RWPE1 (cell line): ENCODE measurements around the gene WEE1.

Experiments
- CTCF ChIA-PET: fragments of 350-600 bp; sonication (Branson Sonifier 250); formaldehyde crosslinking; extraction: SDS; loops from one replicate; lab custom pipeline; 2021; lab: Yijun Ruan, JAX
- POLR2A ChIA-PET: fragments of 400-600 bp; formaldehyde crosslinking; extraction: SDS; loops from one replicate; lab custom pipeline; 2020; ENCODE audit warnings: antibody characterized with exemption; ENCODE audit not compliant: low non-redundant PET; lab: Yijun Ruan, JAX
- DNase-seq: peaks from one replicate; pipeline ENCODE4 v3.0.0; 2012; ENCODE audit warnings: low spot score
- H3K27ac ChIP-seq: fragments of 450-650 bp; 2 replicates; pipeline ENCODE4 v1.5.1; 2017
- CTCF ChIP-seq: fragments of 450-650 bp; conservative IDR thresholded peaks from 2 replicates; pipeline ENCODE4 v1.5.1; 2017; ENCODE audit warnings: low read depth, mild to moderate bottlenecking

WEE1 gene

DNA sequence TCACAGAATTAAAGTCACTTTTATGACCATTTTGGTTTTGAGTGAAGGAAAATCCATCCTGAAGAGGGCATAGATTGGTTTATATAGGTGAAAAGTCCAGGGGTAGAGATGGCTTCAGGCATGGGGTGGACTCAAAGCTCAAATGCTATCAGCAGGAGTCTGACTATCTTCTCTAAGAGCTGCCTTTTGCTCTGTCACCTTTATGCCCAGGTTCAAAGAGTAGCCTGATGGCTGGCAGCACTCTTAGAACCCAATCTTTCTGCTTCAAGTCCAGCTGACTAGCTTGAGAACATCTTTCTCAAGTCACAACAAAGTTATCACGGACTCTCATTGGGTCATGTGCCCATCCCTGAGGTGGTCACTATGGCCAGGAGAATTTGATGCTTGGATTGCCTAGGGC, 63.2 kb downstream of the WEE1 start:
- POLR2A ChIA-PET = no interaction called here

GRCh38 chr11:9639099-9639498, 65.6 kb downstream of the WEE1 start:
- TF ChIP-seq CTCF = no peak
- no peak overlapping the region for H3K27ac ChIP-seq
- ChIA-PET CTCF (no interaction called here), POLR2A (no interaction called here)
- no peak for DNase-seq

More for the DNA sequence above, 63.2 kb downstream of the WEE1 start:
- no peak for DNase-seq
- no peak for TF ChIP-seq CTCF
- no peak overlapping the region for H3K27ac ChIP-seq
- CTCF ChIA-PET = no interaction called here
